ENCODE results near the gene COL19A1.

The COL19A1 gene

GRCh38 chr6:70171236-70171635 is 304.9 kb downstream of the COL19A1 start:
- no peak for TF ChIP-seq CTCF (IDR thresholded peaks at IDR 0.05; ENCODE audit: extremely low read depth, insufficient read depth, missing control alignments)
- in situ Hi-C loops (cut with MboI; ENCODE audit: low pct_unique_long_range_greater_than_20kb, low sequenced_read_pairs, unreplicated experiment): no loop called here
- no peak for DNase-seq (ENCODE audit: low spot score)

- no peak for DNase-seq (ENCODE audit: low spot score)
- in situ Hi-C loops (cut with MboI; ENCODE audit: low pct_unique_long_range_greater_than_20kb, low sequenced_read_pairs, unreplicated experiment): no loop called here
- no peak for TF ChIP-seq CTCF (IDR thresholded peaks at IDR 0.05; ENCODE audit: extremely low read depth, insufficient read depth, missing control alignments)
These were observed 305.9 kb downstream of the COL19A1 start for GRCh38 chr6:70172252-70172651.

- in situ Hi-C loops (cut with MboI; ENCODE audit: low pct_unique_long_range_greater_than_20kb, low sequenced_read_pairs, unreplicated experiment): no loop called here
- DNase-seq (ENCODE audit: low spot score): no peak
- TF ChIP-seq CTCF (IDR thresholded peaks at IDR 0.05; ENCODE audit: extremely low read depth, insufficient read depth, missing control alignments): no peak
These were observed 309.4 kb downstream of the COL19A1 start for GRCh38 chr6:70175770-70176169.

GRCh38 chr6:70176842-70177550 is 310.6 kb downstream of the COL19A1 start:
- in situ Hi-C loops (cut with MboI; ENCODE audit: low pct_unique_long_range_greater_than_20kb, low sequenced_read_pairs, unreplicated experiment): no loop called here
- TF ChIP-seq CTCF (IDR thresholded peaks at IDR 0.05; ENCODE audit: extremely low read depth, insufficient read depth, missing control alignments): no peak
- DNase-seq (ENCODE audit: low spot score): no peak

GRCh38 chr6:70180183-70180900 is 314.0 kb downstream of the COL19A1 start:
- DNase-seq (ENCODE audit: low spot score): no peak
- in situ Hi-C loops (cut with MboI; ENCODE audit: low pct_unique_long_range_greater_than_20kb, low sequenced_read_pairs, unreplicated experiment): no loop called here
- no peak for TF ChIP-seq CTCF (IDR thresholded peaks at IDR 0.05; ENCODE audit: extremely low read depth, insufficient read depth, missing control alignments)

GRCh38 chr6:70180901-70181599 is 314.7 kb downstream of the COL19A1 start:
- peak; percentile 12 for DNase-seq (ENCODE audit: low spot score)
- in situ Hi-C loops (cut with MboI; ENCODE audit: low pct_unique_long_range_greater_than_20kb, low sequenced_read_pairs, unreplicated experiment): no loop called here
- no peak for TF ChIP-seq CTCF (IDR thresholded peaks at IDR 0.05; ENCODE audit: extremely low read depth, insufficient read depth, missing control alignments)

Data from GM13977 (cell line).